ENCODE data around the gene MIPOL1. TPM values are rescaled to one million over a fixed set of nuclear protein-coding genes. Genes with fewer than 3 reads are reported as not detected.

Gene MIPOL1
- total RNA-seq, 3 donors from 2014 or later (not counting 1 experiment from before 2014, with no cell fraction given), result not detected

- no peak for TF ChIP-seq CTCF (IDR thresholded peaks at IDR 0.05)
- H3K4me3 Mint-ChIP-seq, result no peak overlapping the region
- H3K36me3 ChIP-seq (ENCODE audit: control insufficient read depth, insufficient read depth, low read length), result no peaks in the 10 kb centered on the region
- peaks cover 40% of the 10 kb centered on the region for H3K27me3 ChIP-seq (ENCODE audit: control insufficient read depth, insufficient read depth, low read length)
- H3K4me1 Mint-ChIP-seq, result no peaks in the 10 kb centered on the region
- H3K36me3 Mint-ChIP-seq, result peaks cover 28% of the 10 kb centered on the region
- WGBS (ENCODE audit: insufficient coverage), result 9% methylated on average over 7 of the region's 10 CpGs
- H3K27me3 Mint-ChIP-seq (ENCODE audit: low read depth in 2 of 2), result peaks cover 40 to 46% of the 10 kb centered on the region in 2 donors
- DNase-seq (no peak), ATAC-seq (no peak)
- peaks cover under 1% of the 10 kb centered on the region for H3K9me3 ChIP-seq (ENCODE audit: control insufficient read depth, insufficient read depth, low read length)
- H3K4me1 ChIP-seq (ENCODE audit: control insufficient read depth, insufficient read depth, low read length), result no peaks in the 10 kb centered on the region
- no peak overlapping the region for H3K27ac Mint-ChIP-seq
- no peak overlapping the region for H3K4me3 ChIP-seq (ENCODE audit: low read length)
- H3K27ac ChIP-seq (ENCODE audit: low read length), result no peak overlapping the region
- intact Hi-C loops (cut with micrococcal nuclease), result no loop called here
- H3K9me3 Mint-ChIP-seq, result peaks cover 3% of the 10 kb centered on the region in 2 donors
Measured at GRCh38 chr14:37585971-37586796, 388.4 kb downstream of the MIPOL1 start.

GRCh38 chr14:37586797-37587130 lies 389.0 kb downstream of the MIPOL1 start:
- peaks cover 30% of the 10 kb centered on the region for H3K36me3 Mint-ChIP-seq
- Histone ChIP-seq H3K4me1 (ENCODE audit: control insufficient read depth, insufficient read depth, low read length) (no peaks in the 10 kb centered on the region), H3K4me3 (ENCODE audit: low read length) (no peak overlapping the region), H3K27me3 (ENCODE audit: control insufficient read depth, insufficient read depth, low read length) (peaks cover 37% of the 10 kb centered on the region), H3K36me3 (ENCODE audit: control insufficient read depth, insufficient read depth, low read length) (no peaks in the 10 kb centered on the region), H3K27ac (ENCODE audit: low read length) (no peak overlapping the region), H3K9me3 (ENCODE audit: control insufficient read depth, insufficient read depth, low read length) (peaks cover 3% of the 10 kb centered on the region)
- DNase-seq (no peak), ATAC-seq (no peak)
- TF ChIP-seq CTCF (IDR thresholded peaks at IDR 0.05), result no peak
- no CpG with 5 or more reads among the region's 1 CpG for WGBS (ENCODE audit: insufficient coverage)
- no peak overlapping the region for H3K27ac Mint-ChIP-seq
- intact Hi-C loops (cut with micrococcal nuclease), result no loop called here
- H3K9me3 Mint-ChIP-seq, result peaks cover 3% of the 10 kb centered on the region in 2 donors
- peaks cover 43 to 49% of the 10 kb centered on the region in 2 donors for H3K27me3 Mint-ChIP-seq (ENCODE audit: low read depth in 2 of 2)
- H3K4me3 Mint-ChIP-seq, result no peak overlapping the region
- no peaks in the 10 kb centered on the region for H3K4me1 Mint-ChIP-seq

- H3K4me1 Mint-ChIP-seq, result no peaks in the 10 kb centered on the region
- ATAC-seq, result no peak
- H3K36me3 ChIP-seq (ENCODE audit: control insufficient read depth, insufficient read depth, low read length), result no peaks in the 10 kb centered on the region
- intact Hi-C loops (cut with micrococcal nuclease), result no loop called here
- H3K27me3 Mint-ChIP-seq (ENCODE audit: low read depth in 2 of 2), result peaks cover 46 to 51% of the 10 kb centered on the region in 2 donors
- WGBS (ENCODE audit: insufficient coverage), result 21% methylated on average over 3 of the region's 4 CpGs
- no peaks in the 10 kb centered on the region for H3K4me1 ChIP-seq (ENCODE audit: control insufficient read depth, insufficient read depth, low read length)
- no peak overlapping the region for H3K27ac ChIP-seq (ENCODE audit: low read length)
- H3K27me3 ChIP-seq (ENCODE audit: control insufficient read depth, insufficient read depth, low read length), result peaks cover 37% of the 10 kb centered on the region
- TF ChIP-seq CTCF (IDR thresholded peaks at IDR 0.05), result no peak
- DNase-seq, result no peak
- peaks cover 30% of the 10 kb centered on the region for H3K36me3 Mint-ChIP-seq
- no peak overlapping the region for H3K4me3 Mint-ChIP-seq
- peaks cover 3% of the 10 kb centered on the region for H3K9me3 ChIP-seq (ENCODE audit: control insufficient read depth, insufficient read depth, low read length)
- peaks cover 3% of the 10 kb centered on the region in 2 donors for H3K9me3 Mint-ChIP-seq
- H3K4me3 ChIP-seq (ENCODE audit: low read length), result no peak overlapping the region
- no peak overlapping the region for H3K27ac Mint-ChIP-seq
Measured at GRCh38 chr14:37587131-37587803, 389.5 kb downstream of the MIPOL1 start.
